Measurements from ENCODE around the gene NAB2. TPM values are rescaled to one million over a fixed set of nuclear protein-coding genes. Genes with fewer than 3 reads are reported as not detected.

NAB2 gene
- total RNA-seq, 6 experiments from 2014 or later, result 37.9 to 48.1 (median 44.8) TPM

- Mint-ChIP-seq H3K4me1 (ENCODE audit: low read depth) (peaks cover 71% of the 10 kb centered on the region), H3K36me3 (ENCODE audit: low read depth) (peaks cover 39% of the 10 kb centered on the region), H3K27ac (peak overlapping the region; percentile 92), H3K9me3 (no peaks in the 10 kb centered on the region), H3K4me3 (peak overlapping the region; percentile 75), H3K27me3 (ENCODE audit: insufficient read depth) (peaks cover 22% of the 10 kb centered on the region)
- peak; percentile 81 for TF ChIP-seq CTCF (IDR thresholded peaks at IDR 0.05)
- peak; percentile 69 for DNase-seq
These were observed 4.7 kb downstream of the NAB2 start for GRCh38 chr12:57093415-57094207.

GRCh38 chr12:57094208-57095160 lies 5.6 kb downstream of the NAB2 start:
- Mint-ChIP-seq H3K9me3 (no peaks in the 10 kb centered on the region), H3K4me1 (ENCODE audit: low read depth) (peaks cover 71% of the 10 kb centered on the region), H3K36me3 (ENCODE audit: low read depth) (peaks cover 42% of the 10 kb centered on the region), H3K27ac (peak overlapping the region; percentile 92), H3K4me3 (peak overlapping the region; percentile 75), H3K27me3 (ENCODE audit: insufficient read depth) (peaks cover 22% of the 10 kb centered on the region)
- no peak for DNase-seq
- no peak for TF ChIP-seq CTCF (IDR thresholded peaks at IDR 0.05)

DNA sequence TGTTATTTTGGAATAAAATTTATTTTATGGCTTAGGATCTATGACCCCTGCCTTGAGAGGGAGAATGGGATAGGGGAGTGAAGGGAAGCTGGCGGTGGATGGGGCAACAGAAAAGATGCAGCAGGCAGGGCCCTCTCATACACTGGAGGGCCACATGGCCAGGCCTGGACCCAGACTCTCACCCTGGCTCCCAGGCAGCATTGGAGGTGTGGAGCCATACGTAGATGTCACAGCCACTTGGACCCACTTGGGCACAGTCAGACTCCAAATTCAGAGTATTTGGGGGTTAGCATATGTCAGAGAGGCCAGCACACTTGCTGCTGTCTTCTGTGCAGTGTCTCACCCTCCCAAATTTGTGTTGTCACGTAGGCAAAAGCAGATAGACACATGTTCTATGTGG lies 6.5 kb downstream of the NAB2 start:
- H3K27me3 Mint-ChIP-seq (ENCODE audit: insufficient read depth), result peaks cover 19% of the 10 kb centered on the region
- H3K27ac Mint-ChIP-seq, result peak overlapping the region; percentile 92
- H3K4me1 Mint-ChIP-seq (ENCODE audit: low read depth), result peaks cover 69% of the 10 kb centered on the region
- no peak for DNase-seq
- H3K4me3 Mint-ChIP-seq, result no peak overlapping the region
- H3K36me3 Mint-ChIP-seq (ENCODE audit: low read depth), result peaks cover 37% of the 10 kb centered on the region
- H3K9me3 Mint-ChIP-seq, result no peaks in the 10 kb centered on the region
- no peak for TF ChIP-seq CTCF (IDR thresholded peaks at IDR 0.05)

DNA sequence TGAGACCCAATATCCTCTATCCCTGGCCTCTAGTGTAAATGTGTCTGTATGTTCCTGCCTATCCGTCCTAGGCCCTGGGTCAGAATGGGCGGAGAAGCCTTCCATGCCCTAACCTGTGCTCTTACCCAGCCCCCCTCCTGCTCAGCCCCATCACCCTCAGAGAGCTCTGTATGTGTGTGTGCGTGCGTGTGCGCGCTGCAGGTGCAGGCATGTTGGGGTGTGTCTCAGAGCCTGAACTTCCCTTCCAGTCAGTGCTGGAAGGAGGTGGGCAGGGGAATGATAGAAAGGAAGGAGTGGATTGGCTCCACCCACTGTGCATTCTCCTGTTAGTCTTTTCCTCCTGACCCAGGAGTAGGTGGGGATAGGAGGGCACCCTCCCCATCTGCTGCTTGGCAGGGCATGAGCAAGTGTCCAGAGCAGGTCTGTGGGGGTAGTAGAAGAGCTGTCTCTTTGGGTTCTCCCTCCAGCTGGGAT lies 7.2 kb downstream of the NAB2 start:
- Mint-ChIP-seq H3K9me3 (no peaks in the 10 kb centered on the region), H3K27ac (peak overlapping the region; percentile 92), H3K27me3 (ENCODE audit: insufficient read depth) (peaks cover 17% of the 10 kb centered on the region), H3K4me3 (no peak overlapping the region), H3K36me3 (ENCODE audit: low read depth) (peaks cover 31% of the 10 kb centered on the region), H3K4me1 (ENCODE audit: low read depth) (peaks cover 63% of the 10 kb centered on the region)
- no peak for DNase-seq
- TF ChIP-seq CTCF (IDR thresholded peaks at IDR 0.05), result no peak

DNA sequence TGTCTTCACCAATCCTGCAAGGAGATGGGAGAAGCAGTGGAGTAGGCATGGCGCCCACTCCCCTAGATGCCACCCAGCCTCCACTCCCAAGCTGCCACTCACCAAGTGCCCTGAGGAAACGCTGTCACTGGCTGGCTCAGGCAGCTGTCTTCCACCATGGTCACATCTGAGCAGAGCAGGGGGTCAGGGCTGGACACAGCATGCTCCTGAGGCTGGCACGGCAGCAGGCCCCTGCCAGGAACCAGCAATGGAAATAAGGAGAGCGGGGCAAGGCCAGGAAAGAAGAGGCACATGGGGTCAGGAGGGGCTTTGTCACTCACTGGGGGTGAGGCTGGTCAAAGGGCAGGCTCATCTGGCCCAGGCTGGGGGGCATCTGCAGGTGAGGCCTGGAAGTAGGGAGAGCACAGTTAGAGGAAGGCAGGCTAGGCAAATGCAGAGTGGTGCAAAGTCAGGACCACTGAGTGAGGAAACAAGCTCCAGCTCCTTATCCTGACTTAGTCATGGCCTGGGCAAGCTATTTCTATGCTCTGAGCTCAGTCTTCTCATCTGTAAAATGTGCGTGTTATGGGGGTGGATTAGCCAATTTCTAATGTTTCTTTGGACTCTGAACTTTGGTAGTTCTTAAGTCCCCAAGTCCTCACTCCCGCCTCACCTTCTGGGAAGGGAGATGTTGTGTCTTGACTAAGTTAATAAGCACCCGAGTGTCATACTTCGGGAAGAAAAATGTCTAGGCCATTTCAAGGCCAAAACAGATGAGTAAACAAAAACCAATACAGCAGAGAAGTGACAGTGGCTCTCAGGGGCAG lies 8.0 kb downstream of the NAB2 start:
- peaks cover 28% of the 10 kb centered on the region for H3K36me3 Mint-ChIP-seq (ENCODE audit: low read depth)
- peaks cover 16% of the 10 kb centered on the region for H3K27me3 Mint-ChIP-seq (ENCODE audit: insufficient read depth)
- TF ChIP-seq CTCF (IDR thresholded peaks at IDR 0.05), result no peak
- no peak for DNase-seq
- H3K4me1 Mint-ChIP-seq (ENCODE audit: low read depth), result peaks cover 54% of the 10 kb centered on the region
- H3K27ac Mint-ChIP-seq, result peak overlapping the region; percentile 92
- no peaks in the 10 kb centered on the region for H3K9me3 Mint-ChIP-seq
- no peak overlapping the region for H3K4me3 Mint-ChIP-seq
